Sigmoid colon (tissue), 7 donors: ENCODE measurements around the gene CEACAM21. TPM values are rescaled to one million over a fixed set of nuclear protein-coding genes. Genes with fewer than 3 reads are reported as not detected.

Experiments
- DNase-seq: peaks from one replicate; pipeline ENCODE4 v3.0.0-alpha.2; 2019
- H3K27ac ChIP-seq, 4 donors: fragments of 200-600 bp; sonication (generic); one replicate each; pipeline ENCODE4 v1.5.1; 2016 to 2019; ENCODE audit warnings: mild to moderate bottlenecking in 1 of 4
- H3K27me3 ChIP-seq, 3 donors: fragments of 200-600 bp; sonication (generic); one replicate each; pipeline ENCODE4 v1.5.1; 2019; ENCODE audit warnings: mild to moderate bottlenecking in 1 of 3
- H3K36me3 ChIP-seq, 4 donors: fragments of 200-600 bp; sonication (generic); one replicate each; pipeline ENCODE4 v1.5.1; 2016 to 2019
- H3K4me1 ChIP-seq, 4 donors: fragments of 200-600 bp; sonication (generic); one replicate each; pipeline ENCODE4 v1.5.1; 2017 to 2019
- H3K4me3 ChIP-seq, 4 donors: fragments of 200-600 bp; sonication (generic); one replicate each; pipeline ENCODE4 v1.5.1; 2017 to 2019; ENCODE audit warnings: mild to moderate bottlenecking in 2 of 4, moderate library complexity in 1 of 4
- H3K9me3 ChIP-seq, 4 donors: fragments of 200-600 bp in 3 of 4; sonication (generic) in 3 of 4; one replicate each; pipeline versions ENCODE4 v1.5.1 to v1.6.1; 2013 to 2019
- EP300 ChIP-seq, 4 donors: sonication (generic); formaldehyde crosslinking; IDR thresholded peaks; one replicate each; pipeline ENCODE4 v1.6.1; 2017; ENCODE audit warnings: antibody characterized with exemption in 4 of 4
- POLR2A ChIP-seq, 2 donors: fragments of 450-650 bp; IDR thresholded peaks; one replicate each; pipeline ENCODE4 v1.6.1; 2016; ENCODE audit warnings: antibody characterized with exemption in 2 of 2, mild to moderate bottlenecking in 2 of 2, moderate library complexity in 2 of 2
- POLR2AphosphoS5 ChIP-seq, 4 donors: sonication (generic); formaldehyde crosslinking; IDR thresholded peaks; one replicate each; pipeline ENCODE4 v1.6.1; 2017; ENCODE audit warnings: antibody characterized with exemption in 4 of 4
- WGBS, 2 donors: extraction: QIAGEN DNeasy Blood & Tissue Kit; methylation state at CpG; one replicate each; pipeline ENCODE4 v1.1.7; 2013; 5-methylcytosine and 5-hydroxymethylcytosine counted together
- intact Hi-C: fragments of 100-400 bp; cut with DNase I; formaldehyde crosslinking; loops from one replicate; pipeline ENCODE4 v1.15.1; 2023
- polyA plus RNA-seq, 3 donors: library from polyadenylated mRNA; stranded (reverse); fragments of 200-250 nt; gene quantifications; one replicate each; pipeline ENCODE4 v1.2.3, GENCODE V29; 2013
- total RNA-seq, 4 donors: library from RNA; depleted of rRNA; stranded (reverse); fragments of >200 nt; gene quantifications; one replicate each; pipeline ENCODE4 v1.1.0, GENCODE V29; 2016
- TF ChIP-seq, protein P1 (sequence below), 4 experiments: fragments of 450-650 bp in 3 of 4; fragments of 200-600 bp in 1 of 4; IDR thresholded peaks; one replicate each; pipeline ENCODE4 v1.5.1; 2016 to 2019; ENCODE audit warnings: antibody characterized with exemption in 4 of 4, mild to moderate bottlenecking in 3 of 4, moderate library complexity in 2 of 4
- donor health status: healthy with polysubstance abuse.
- donor health status: Bipolar disorder and iron deficiency.
- donor health status: healthy.

CEACAM21 gene
- total and polyA plus RNA-seq, 7 donors = 1.5 to 11.9 (median 3.2) TPM; not detected in 3

DNA sequence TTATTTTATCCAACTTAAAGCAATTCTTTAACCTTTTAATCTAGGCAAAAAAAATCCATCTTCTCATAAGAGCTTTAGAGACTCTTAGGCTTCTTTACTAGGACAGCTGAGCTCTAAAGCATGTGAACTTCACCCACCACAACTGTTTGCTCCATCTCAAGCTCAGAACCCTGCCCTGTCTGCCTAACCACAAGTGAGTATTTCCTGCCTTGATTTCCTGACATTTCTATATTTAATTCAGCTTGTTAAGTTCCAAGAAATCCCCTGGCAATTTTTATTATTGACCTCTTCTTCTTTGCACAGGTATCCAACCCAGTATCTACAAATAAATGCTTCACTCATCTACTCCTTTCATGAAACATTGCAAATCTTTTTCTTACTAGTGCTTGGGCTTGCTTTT is 21.1 kb upstream of the CEACAM21 start:
- H3K4me3 ChIP-seq = no peak overlapping the region
- TF ChIP-seq, protein P1, sequence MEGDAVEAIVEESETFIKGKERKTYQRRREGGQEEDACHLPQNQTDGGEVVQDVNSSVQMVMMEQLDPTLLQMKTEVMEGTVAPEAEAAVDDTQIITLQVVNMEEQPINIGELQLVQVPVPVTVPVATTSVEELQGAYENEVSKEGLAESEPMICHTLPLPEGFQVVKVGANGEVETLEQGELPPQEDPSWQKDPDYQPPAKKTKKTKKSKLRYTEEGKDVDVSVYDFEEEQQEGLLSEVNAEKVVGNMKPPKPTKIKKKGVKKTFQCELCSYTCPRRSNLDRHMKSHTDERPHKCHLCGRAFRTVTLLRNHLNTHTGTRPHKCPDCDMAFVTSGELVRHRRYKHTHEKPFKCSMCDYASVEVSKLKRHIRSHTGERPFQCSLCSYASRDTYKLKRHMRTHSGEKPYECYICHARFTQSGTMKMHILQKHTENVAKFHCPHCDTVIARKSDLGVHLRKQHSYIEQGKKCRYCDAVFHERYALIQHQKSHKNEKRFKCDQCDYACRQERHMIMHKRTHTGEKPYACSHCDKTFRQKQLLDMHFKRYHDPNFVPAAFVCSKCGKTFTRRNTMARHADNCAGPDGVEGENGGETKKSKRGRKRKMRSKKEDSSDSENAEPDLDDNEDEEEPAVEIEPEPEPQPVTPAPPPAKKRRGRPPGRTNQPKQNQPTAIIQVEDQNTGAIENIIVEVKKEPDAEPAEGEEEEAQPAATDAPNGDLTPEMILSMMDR (IDR thresholded peaks at IDR 0.05) = no peak
- H3K27ac ChIP-seq = no peak overlapping the region
- H3K9me3 ChIP-seq = no peaks in the 10 kb centered on the region
- no peak for DNase-seq
- peaks cover 0 to 45% (median 7%) of the 10 kb centered on the region in 3 donors for H3K27me3 ChIP-seq
- intact Hi-C loops = no loop called here
- H3K36me3 ChIP-seq = no peaks in the 10 kb centered on the region
- H3K4me1 ChIP-seq = no peaks in the 10 kb centered on the region

GRCh38 chr19:41555748-41556147 is 20.2 kb upstream of the CEACAM21 start:
- intact Hi-C loops = no loop called here

DNA sequence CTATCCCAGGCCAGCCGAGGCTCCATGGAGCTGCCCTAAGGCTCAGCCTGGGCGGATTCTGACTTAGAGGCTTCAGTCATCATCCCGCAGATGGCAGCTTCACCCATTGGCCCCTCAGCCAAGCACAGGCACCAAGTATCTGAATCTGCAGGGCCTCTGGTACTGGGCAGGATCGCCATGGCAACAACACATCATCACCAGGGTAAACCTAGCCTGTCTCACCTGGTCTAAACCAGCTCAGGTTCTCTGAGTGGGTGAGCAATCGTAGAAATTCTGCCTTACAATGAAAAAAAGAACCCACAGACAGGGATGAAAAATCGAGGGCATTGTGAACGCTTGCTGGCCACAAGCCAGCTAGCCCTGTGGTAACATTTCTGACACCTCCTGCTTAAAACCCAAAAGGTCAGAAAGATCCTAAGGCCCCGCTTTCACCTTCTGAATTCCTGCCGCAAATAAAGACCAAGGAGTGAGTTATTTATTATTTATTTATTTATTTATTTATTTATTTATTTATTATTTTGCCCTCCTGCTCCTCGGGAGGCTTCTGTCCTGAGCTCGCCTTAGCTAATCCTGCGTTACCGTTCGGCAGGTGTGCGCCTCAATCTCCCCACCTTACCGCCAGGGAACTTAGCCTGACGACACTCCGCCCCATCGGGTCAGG is 12.0 kb upstream of the CEACAM21 start:
- 17 to 21% methylated on average over 19 of the region's 19 CpGs for WGBS, 2 donors
- H3K36me3 ChIP-seq = no peaks in the 10 kb centered on the region
- H3K4me3 ChIP-seq = no peak overlapping the region
- peaks cover 19 to 71% (median 44%) of the 10 kb centered on the region in 3 donors for H3K27me3 ChIP-seq
- intact Hi-C loops = loop anchor here (2.0 kb wide), 1 partner anchor 115 kb away; no protein-coding TSS in a partner anchor
- no peak for DNase-seq
- H3K27ac ChIP-seq = no peak overlapping the region
- no peaks in the 10 kb centered on the region for H3K9me3 ChIP-seq
- TF ChIP-seq, protein P1 (IDR thresholded peaks at IDR 0.05) = no peak
- TF ChIP-seq POLR2A (IDR thresholded peaks at IDR 0.05) = no peak
- H3K4me1 ChIP-seq = peaks cover 0 to 9% (median 0%) of the 10 kb centered on the region in 4 donors

More at GRCh38 chr19:41555748-41556147, 20.2 kb upstream of the CEACAM21 start:
- H3K27ac ChIP-seq = no peak overlapping the region
- no peak for DNase-seq
- peaks cover 0 to 38% (median 7%) of the 10 kb centered on the region in 3 donors for H3K27me3 ChIP-seq
- H3K4me1 ChIP-seq = no peaks in the 10 kb centered on the region
- TF ChIP-seq POLR2AphosphoS5 (IDR thresholded peaks at IDR 0.05) = no peak
- TF ChIP-seq, protein P1 (IDR thresholded peaks at IDR 0.05) = no peak
- TF ChIP-seq POLR2A (IDR thresholded peaks at IDR 0.05) = no peak
- TF ChIP-seq EP300 (IDR thresholded peaks at IDR 0.05) = no peak
- 19 to 37% methylated on average over 3 of the region's 3 CpGs for WGBS, 2 donors
- no peaks in the 10 kb centered on the region for H3K36me3 ChIP-seq
- H3K4me3 ChIP-seq = no peak overlapping the region
- no peaks in the 10 kb centered on the region for H3K9me3 ChIP-seq

DNA sequence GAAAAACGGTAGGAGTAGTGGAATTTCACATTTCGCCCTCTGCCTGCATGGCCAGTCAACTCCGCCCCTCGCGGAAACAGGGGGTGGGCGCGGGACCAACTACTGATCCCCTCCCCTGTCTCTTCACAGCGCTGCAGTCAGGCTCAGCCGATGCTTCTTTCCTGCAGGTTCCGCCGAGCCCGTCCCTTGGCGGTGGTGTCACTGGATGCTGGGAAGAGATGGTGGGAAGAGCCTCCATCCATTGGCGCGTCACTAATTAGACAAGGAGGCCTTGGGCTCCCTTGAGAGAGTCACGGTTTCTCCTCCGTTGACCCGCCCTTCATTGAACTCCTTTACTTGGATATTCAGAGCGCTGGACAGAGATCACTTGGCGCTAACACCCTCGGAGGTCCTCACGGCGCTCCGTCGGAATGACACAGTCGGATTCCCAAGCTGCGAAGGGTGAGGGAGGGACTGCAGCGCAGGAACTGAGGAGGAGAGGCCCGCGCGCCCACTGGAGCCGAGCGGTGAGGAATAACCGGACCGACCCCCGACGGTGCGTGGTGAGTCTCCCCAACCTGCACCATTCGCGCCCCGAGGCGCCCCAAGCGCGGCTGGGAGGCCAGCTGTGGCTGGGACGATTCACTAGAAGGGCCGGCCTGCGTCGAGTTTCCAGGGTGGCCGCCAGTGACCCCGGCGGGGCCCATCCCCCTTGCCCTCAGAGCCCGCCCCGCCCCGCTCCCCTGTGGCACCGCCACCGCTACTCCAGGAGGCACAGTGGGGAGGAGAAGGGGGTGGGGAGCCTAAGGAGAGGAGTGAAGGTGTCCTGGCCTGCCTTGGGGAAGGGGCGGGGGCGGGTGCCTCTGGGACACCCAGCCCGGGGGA is 11.2 kb upstream of the CEACAM21 start:
- intact Hi-C loops = no loop called here
- H3K27me3 ChIP-seq = peaks cover 19 to 79% (median 51%) of the 10 kb centered on the region in 3 donors
- DNase-seq = no peak

More for the DNA sequence above, 11.2 kb upstream of the CEACAM21 start:
- Histone ChIP-seq H3K9me3 (no peaks in the 10 kb centered on the region), H3K4me3 (no peak overlapping the region), H3K4me1 (peaks cover 0 to 9% (median 0%) of the 10 kb centered on the region in 4 donors), H3K36me3 (no peaks in the 10 kb centered on the region), H3K27ac (no peak overlapping the region)
- TF ChIP-seq POLR2A (IDR thresholded peaks at IDR 0.05) (no peak), EP300 (IDR thresholded peaks at IDR 0.05) (no peak), POLR2AphosphoS5 (IDR thresholded peaks at IDR 0.05) (no peak)
- TF ChIP-seq, protein P1 (IDR thresholded peaks at IDR 0.05) = no peak
- 7 to 9% methylated on average over 59 of the region's 59 CpGs for WGBS, 2 donors
